Renal cortex interstitium (tissue), 11 donors: ENCODE measurements around the gene CPLX3. TPM values are rescaled to one million over a fixed set of nuclear protein-coding genes. Genes with fewer than 3 reads are reported as not detected.
A peak's percentile ranks its signal among the peaks of the same experiment; 100 is the strongest.

Source experiments
- DNase-seq, 11 donors: peaks; one replicate each; pipeline ENCODE4 v3.0.0-alpha.2; 2013; ENCODE audit warnings: low read depth in 9 of 11, low spot score in 4 of 11; ENCODE audit errors: extremely low read depth in 1 of 11
- polyA plus RNA-seq, 3 donors: library from polyadenylated mRNA; unstranded; fragments of 120-200 nt; gene quantifications; one replicate each; pipeline ENCODE4 v1.2.1, GENCODE V29; 2013; ENCODE audit not compliant: insufficient read length in 3 of 3

The CPLX3 gene
- polyA plus RNA-seq, 3 donors: not detected

GRCh38 chr15:74857671-74858368 is 31.4 kb downstream of the CPLX3 start:
- no peak for DNase-seq

- no peak for DNase-seq
Observed at GRCh38 chr15:74858369-74858740, 31.9 kb downstream of the CPLX3 start.

- no peak for DNase-seq
Observed at GRCh38 chr15:74863239-74864056, 37.0 kb downstream of the CPLX3 start.

GRCh38 chr15:74864296-74864695 is 37.9 kb downstream of the CPLX3 start:
- DNase-seq: no peak

- no peak for DNase-seq
Observed at GRCh38 chr15:74865316-74865715, 38.9 kb downstream of the CPLX3 start.

GRCh38 chr15:74866090-74866489 is 39.7 kb downstream of the CPLX3 start:
- no peak for DNase-seq

- DNase-seq: no peak
Observed at GRCh38 chr15:74867466-74868038, 41.1 kb downstream of the CPLX3 start.

GRCh38 chr15:74868059-74868458 is 41.6 kb downstream of the CPLX3 start:
- DNase-seq: no peak

GRCh38 chr15:74869372-74869725 is 42.9 kb downstream of the CPLX3 start:
- DNase-seq: no peak

GRCh38 chr15:74869726-74870407 is 43.4 kb downstream of the CPLX3 start:
- no peak for DNase-seq

GRCh38 chr15:74870436-74871215 is 44.2 kb downstream of the CPLX3 start:
- no peak for DNase-seq

GRCh38 chr15:74872702-74873035 is 46.2 kb downstream of the CPLX3 start:
- no peak for DNase-seq

GRCh38 chr15:74873036-74873755 is 46.8 kb downstream of the CPLX3 start, which contains the start of gene SCAMP2:
SCAMP2 (minus strand) TSS chr15:74873365; CDS start chr15:74873255, 110 bp downstream.
- peak; percentile 83 to 95 (median 93) for DNase-seq

- no peak for DNase-seq
Observed at GRCh38 chr15:74873756-74874424, 47.5 kb downstream of the CPLX3 start.

- DNase-seq: no peak
Observed at GRCh38 chr15:74878273-74878672, 51.8 kb downstream of the CPLX3 start.
